Measurements from ENCODE around the gene TACR2. TPM values are rescaled to one million over a fixed set of nuclear protein-coding genes. Genes with fewer than 3 reads are reported as not detected.
A peak's percentile ranks its signal among the peaks of the same experiment; 100 is the strongest.

Gene TACR2
- total RNA-seq, 6 experiments from 2014 or later: 0.16 to 0.22 (median 0.16) TPM; not detected in 3

DNA sequence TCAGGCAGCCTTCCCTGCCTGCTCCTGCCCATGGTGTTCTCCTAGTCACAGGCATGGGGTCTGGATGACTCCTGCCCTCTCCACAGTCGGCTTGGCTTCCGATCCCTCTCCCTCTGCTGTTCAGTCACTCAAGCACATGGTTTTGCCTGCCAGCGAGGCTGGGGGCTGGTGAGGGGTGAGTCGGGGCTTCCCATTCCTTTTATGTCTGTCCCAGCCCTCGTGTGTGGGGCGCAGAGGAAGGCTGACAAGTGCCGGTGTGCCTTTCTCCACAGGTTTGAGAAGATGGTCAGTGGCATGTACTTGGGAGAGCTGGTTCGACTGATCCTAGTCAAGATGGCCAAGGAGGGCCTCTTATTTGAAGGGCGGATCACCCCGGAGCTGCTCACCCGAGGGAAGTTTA lies 40.1 kb downstream of the TACR2 start:
- Histone ChIP-seq H3K4me1 (no peaks in the 10 kb centered on the region), H3K4me3 (no peak overlapping the region), H3K27ac (no peak overlapping the region), H3K27me3 (no peaks in the 10 kb centered on the region), H3K9me3 (no peaks in the 10 kb centered on the region), H3K36me3 (no peaks in the 10 kb centered on the region)
- TF ChIP-seq, protein P1, sequence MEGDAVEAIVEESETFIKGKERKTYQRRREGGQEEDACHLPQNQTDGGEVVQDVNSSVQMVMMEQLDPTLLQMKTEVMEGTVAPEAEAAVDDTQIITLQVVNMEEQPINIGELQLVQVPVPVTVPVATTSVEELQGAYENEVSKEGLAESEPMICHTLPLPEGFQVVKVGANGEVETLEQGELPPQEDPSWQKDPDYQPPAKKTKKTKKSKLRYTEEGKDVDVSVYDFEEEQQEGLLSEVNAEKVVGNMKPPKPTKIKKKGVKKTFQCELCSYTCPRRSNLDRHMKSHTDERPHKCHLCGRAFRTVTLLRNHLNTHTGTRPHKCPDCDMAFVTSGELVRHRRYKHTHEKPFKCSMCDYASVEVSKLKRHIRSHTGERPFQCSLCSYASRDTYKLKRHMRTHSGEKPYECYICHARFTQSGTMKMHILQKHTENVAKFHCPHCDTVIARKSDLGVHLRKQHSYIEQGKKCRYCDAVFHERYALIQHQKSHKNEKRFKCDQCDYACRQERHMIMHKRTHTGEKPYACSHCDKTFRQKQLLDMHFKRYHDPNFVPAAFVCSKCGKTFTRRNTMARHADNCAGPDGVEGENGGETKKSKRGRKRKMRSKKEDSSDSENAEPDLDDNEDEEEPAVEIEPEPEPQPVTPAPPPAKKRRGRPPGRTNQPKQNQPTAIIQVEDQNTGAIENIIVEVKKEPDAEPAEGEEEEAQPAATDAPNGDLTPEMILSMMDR (IDR thresholded peaks at IDR 0.05): no peak
- no peak for TF ChIP-seq POLR2A (IDR thresholded peaks at IDR 0.05)
- intact Hi-C loops (cut with DNase I): no loop called here
- DNase-seq (no peak), ATAC-seq (no peak)
- 85% methylated on average over 9 of the region's 11 CpGs for WGBS (ENCODE audit: insufficient coverage, low coverage, low lambda C conversion rate, missing lambda C conversion rate)

DNA sequence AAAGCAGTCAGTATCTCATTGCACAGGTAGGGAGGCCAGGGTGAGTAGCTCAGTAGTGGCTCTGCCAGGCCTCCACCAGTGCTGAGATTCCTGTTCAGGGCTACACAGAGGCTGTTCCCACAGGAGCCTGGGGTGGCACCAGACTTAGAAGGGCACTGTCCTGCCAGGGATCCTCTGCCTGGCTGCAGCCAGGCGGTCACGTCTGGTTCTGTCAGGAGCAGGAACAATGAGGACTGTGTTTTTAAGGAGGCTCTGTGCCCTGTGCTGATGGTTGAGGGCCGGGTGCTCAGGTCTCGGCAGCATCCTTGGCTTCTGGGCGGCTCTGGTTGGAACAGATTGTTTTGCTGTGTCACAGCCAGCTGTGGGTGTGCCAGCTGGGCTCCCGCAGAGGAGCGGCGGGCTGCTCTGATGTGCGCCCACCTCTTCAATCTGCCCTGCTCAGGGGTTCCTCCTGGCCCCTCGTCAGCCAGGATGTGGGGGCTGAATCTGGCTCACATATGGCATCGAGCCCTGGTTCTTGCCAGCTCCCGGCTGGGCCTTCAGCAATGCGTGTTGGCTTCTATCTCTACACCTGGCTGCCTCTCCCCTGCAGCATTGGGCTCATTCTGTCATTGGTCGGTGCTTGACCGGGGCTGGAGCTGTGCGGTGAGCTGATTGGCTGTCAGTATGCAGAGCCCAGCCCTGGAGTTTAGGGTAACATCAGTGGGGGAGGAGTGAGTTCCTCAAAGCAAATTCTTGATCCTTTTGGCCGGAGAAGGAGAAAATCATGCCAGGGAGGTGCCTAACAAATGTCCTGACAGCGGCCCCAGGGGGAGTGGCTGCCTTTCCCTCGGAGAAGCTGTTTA lies 41.2 kb downstream of the TACR2 start:
- TF ChIP-seq, protein P1 (IDR thresholded peaks at IDR 0.05): no peak
- no peak for TF ChIP-seq POLR2A (IDR thresholded peaks at IDR 0.05)
- Histone ChIP-seq H3K9me3 (no peaks in the 10 kb centered on the region), H3K27ac (no peak overlapping the region), H3K36me3 (no peaks in the 10 kb centered on the region), H3K4me3 (no peak overlapping the region), H3K4me1 (no peaks in the 10 kb centered on the region), H3K27me3 (no peaks in the 10 kb centered on the region)
- ATAC-seq (peak in 3 of 4 donors; percentile 22 to 50 (median 29)), DNase-seq (no peak)
- intact Hi-C loops (cut with DNase I): no loop called here
- 75% methylated on average over 2 of the region's 19 CpGs for WGBS (ENCODE audit: insufficient coverage, low coverage, low lambda C conversion rate, missing lambda C conversion rate)

DNA sequence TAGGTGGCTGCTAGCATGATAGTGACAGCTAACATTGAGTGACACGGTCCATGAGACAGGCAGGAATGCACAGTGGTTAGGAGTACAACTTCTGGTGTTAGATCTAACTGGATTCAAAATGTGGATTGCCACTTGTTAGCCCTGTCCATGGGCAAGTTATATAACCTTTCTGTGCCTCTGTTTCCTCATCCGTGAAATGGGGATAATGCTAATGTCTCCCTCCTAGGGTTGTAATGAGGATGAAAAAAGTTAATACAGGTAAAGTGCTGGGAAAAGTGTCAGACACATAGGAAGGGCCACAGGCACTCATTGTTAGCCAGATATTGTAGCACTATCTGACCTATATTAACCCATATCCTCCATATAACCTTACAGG lies 41.8 kb downstream of the TACR2 start:
- ATAC-seq (no peak), DNase-seq (no peak)
- H3K4me3 ChIP-seq: no peak overlapping the region
- intact Hi-C loops (cut with DNase I): no loop called here
- TF ChIP-seq POLR2A (IDR thresholded peaks at IDR 0.05): no peak
- TF ChIP-seq, protein P1 (IDR thresholded peaks at IDR 0.05): no peak
- H3K36me3 ChIP-seq: peaks cover 0 to under 1% (median 0%) of the 10 kb centered on the region in 4 donors
- no peak overlapping the region for H3K27ac ChIP-seq
- 83% methylated on average over 2 of the region's 2 CpGs for WGBS (ENCODE audit: insufficient coverage, low coverage, low lambda C conversion rate, missing lambda C conversion rate)
- H3K9me3 ChIP-seq: no peaks in the 10 kb centered on the region
- H3K4me1 ChIP-seq: no peaks in the 10 kb centered on the region
- H3K27me3 ChIP-seq: no peaks in the 10 kb centered on the region

DNA sequence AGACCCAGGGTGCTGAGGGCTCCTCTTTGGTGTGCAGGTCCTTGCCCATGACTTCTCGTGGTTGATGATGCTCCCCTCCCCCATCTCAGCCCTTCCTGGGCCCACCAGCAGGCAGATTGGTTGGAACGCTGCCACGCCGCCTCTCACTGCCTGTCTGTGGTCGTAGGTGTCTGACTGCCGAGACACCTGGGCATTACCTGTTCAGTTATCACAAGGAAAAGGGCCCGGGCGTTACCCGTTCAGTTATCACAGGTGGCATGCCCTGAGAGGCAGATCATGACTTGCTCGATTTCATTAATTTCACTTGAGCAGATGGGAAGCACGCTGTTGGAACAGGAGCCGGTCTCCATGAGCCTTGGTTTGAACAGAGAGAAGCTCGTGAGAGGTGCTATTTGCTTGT lies 42.5 kb downstream of the TACR2 start:
- ATAC-seq: no peak
- 78% methylated on average over 7 of the region's 13 CpGs for WGBS (ENCODE audit: insufficient coverage, low coverage, low lambda C conversion rate, missing lambda C conversion rate)
- H3K9me3 ChIP-seq: no peaks in the 10 kb centered on the region
- no peak for DNase-seq
- H3K36me3 ChIP-seq: peaks cover 0 to 7% (median 0%) of the 10 kb centered on the region in 4 donors
- H3K27ac ChIP-seq: no peak overlapping the region
- H3K4me1 ChIP-seq: no peaks in the 10 kb centered on the region
- intact Hi-C loops (cut with DNase I): no loop called here
- H3K4me3 ChIP-seq: no peak overlapping the region
- TF ChIP-seq, protein P1 (IDR thresholded peaks at IDR 0.05): no peak
- no peak for TF ChIP-seq POLR2A (IDR thresholded peaks at IDR 0.05)
- H3K27me3 ChIP-seq: no peaks in the 10 kb centered on the region

Data from right lobe of liver (tissue), 6 donors.